ENCODE results near the gene LRFN2.

The LRFN2 gene

DNA sequence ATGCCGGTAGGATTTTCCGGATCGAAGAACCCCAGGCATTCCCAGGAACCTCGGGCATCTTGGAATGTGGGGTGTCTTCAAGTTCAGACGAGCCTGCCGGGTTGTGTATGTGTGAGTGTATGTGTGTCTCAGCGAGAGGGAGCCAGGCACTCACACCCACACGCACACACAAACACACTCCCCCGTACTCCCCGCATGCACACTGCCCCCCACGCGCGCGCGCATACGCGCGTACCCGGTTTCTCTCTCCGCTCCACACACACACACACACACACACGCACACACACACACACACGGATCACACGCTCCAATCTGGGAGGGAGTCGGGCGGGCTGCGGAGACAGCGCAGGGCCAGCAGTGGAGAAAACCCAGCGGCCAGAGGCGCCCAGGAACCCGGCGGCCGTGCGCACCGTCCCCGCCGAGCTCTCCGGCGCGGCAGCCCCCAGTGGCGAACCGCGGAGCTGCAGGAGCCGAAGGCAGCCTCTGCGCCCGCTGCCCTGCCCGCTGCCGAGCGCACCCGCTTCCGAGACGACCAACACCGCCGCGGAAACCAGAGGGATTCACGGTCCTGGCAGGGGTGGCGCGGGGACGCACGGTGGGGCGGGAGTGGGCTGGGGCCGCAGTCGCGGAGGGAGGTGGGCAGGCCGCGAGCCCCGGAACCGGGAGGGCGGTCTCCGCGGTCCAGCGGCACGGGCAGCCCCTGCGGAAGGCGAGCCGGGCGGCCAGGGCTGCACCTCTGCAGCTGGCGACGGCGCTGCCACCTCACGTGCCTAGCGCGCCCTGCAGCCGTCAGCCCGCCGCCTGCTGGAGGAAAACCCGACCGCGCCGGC is at the start of gene LRFN2:
Gene LRFN2 (minus strand): TSS at position 125 of the 830 bp plus-strand sequence.
- DNase-seq: no peak

DNA sequence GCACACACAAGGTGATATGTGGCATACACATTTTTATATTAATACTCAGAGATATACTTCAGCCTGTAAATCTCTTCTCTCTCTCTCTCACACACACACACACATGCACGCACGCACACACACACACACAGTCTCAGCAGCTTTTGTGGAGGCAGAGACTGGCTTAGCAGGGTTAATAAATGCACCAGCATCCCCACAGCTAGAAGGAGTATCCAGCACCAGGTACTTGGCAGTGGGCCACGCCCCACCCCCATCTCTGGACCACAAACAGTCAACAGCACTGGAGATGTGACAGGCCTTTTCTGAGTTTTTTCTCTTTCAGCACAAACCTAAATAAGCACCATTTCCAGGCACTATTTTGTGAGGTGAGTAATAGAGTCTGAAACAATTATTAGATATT is 47.3 kb upstream of the LRFN2 start:
- DNase-seq: no peak

DNA sequence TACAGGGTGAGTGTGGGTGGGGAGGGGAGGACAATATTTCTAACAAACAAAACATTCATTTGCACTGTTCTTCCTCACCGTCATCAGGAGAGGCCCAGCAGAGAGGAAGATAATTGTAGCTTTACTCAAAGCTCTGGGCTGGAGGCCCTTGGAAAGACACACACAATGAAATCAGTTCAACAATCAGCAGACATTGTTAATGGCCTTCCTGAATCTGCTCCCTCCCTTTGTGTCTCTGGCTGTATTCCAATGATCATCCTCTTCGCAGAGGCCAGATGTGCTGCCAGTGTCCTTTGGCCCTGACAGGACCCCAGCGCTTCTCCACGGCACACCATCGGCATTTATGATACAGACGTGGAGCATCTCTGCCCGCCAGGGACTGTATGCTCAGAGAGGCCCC is 44.6 kb upstream of the LRFN2 start:
- DNase-seq: no peak

DNA sequence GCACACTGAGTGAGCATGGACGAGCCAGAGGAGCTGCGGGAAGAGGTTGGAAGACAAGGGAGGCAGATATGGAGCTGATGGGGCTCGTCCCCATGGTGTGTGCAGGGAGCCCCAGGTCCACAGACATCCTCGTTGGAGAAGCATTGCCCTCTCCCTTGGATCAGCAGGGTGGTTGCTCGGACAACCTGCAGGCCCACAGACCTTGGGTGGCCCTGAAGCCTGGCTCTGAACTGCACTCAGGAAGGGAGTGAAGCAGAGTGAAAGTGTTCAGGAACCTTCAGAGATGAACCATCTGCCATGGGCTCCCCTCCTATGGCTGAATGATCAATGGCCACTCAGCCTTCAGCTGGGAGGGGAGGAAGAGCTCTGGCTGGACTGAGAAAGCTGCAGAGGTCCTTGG is 43.3 kb upstream of the LRFN2 start:
- no peak for DNase-seq

- DNase-seq: no peak
These were observed 42.9 kb upstream of the LRFN2 start for GRCh38 chr6:40630051-40630450.

DNA sequence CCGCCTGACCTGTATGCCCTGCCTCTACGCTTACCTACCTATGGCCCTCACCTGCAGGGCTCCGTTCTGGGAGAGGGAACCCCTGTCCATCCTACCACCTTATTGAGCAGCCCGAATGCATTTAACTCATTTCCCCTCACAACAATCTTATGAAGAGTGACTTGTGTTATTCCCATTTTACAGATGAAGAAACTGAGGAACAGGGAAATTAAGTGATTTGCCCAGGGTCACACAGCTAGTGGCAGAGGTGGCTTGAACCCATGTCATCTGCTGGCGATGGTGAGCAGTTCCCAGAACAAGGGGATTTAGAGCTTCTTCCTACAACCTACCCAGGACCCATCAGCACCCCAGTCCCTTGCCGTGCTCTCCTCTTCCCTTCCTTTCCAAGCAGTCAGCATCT is 42.3 kb upstream of the LRFN2 start:
- no peak for DNase-seq

GRCh38 chr6:40627316-40627715 is 40.2 kb upstream of the LRFN2 start:
- no peak for DNase-seq

- DNase-seq: no peak
These were observed 39.7 kb upstream of the LRFN2 start for GRCh38 chr6:40626886-40627285.

DNA sequence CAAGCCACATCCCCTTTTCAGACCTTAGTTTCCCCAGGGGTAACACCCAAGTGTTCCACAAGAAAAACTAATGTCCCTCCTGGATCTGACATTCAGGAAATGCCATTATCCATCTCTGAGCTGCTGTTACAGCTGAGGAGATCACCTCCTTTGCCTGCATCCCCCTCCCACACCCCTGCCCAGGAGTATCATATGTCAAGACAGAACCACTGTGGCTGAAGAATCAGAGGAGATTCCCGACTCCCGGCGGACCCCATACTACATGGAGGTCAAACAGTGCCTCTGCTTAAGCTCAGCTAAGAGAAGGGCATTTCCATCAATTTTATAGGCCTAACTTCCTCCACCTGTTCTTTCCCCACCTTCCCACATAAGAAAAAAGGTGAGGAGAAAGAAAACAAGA is 36.8 kb upstream of the LRFN2 start:
- DNase-seq: no peak

- DNase-seq: no peak
These were observed 36.0 kb upstream of the LRFN2 start for GRCh38 chr6:40623178-40623577.

DNA sequence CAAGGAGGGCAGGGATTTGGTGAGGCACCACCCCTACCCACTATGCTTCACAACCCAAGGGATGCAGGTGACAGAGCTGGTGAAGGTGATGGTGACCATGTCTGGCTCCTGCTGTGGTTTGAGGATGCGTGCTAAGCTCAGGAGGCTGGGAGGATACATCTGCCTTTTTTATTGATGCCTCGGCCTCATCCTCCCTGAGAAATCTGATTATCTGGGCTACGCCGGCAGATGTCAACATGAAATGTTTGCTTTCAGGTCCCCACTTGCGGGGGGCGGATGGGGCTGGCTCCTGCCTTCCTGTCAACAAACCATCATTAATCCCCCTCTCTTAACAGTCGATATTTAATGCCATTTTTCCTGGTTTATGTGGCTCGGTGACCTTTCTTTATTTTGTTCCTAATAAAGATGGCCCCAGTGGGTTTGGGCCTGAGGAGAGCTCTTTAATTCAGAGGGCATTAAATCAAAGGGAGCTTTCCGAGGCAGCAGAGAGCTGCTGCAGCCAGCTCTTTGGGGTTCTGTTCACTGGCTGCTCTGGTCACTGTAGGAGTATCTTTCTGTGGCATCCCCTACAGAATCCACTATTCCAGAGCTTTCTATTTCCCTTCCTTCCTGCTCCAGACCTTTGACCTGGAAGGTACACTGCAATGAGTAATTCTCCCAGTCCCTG is 33.5 kb upstream of the LRFN2 start:
- no peak for DNase-seq

DNA sequence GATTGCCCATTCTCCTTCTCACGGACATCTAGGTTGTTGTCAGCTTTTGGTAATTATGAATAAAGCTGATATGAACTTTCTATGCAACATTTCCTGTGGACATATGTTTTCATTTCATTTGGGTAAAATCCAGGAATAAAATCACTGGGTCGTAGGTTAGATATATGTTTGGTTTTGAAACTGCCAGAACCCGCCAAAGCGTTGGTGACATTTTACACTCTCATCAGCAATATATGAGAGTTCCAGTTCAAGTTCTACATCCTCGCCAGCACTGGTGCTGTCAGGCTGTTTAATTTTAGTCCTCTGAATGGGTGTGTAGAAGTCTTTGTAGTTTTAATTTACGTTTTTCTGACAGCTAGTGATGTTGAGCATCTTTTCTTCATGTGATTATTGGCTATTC is 27.5 kb upstream of the LRFN2 start:
- no peak for DNase-seq

DNA sequence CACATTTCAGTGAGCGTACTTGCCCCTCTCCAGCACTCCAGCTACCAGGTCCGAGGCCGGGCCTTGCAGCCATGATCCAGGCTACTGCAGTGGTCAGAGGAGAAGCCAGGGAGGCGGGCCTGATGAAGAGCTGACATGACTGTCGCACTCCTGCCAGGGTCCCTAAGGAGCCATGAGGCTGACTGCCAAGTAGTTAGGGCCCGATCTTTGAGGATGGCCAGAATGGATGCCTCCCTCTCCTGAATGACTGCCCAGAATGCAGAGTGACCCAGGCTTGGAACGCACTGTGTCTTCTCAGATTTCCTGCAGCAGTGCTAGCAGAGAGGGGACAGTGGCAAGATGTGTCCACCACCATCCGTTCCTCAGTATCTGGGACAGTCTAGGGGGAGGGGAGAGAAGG is 24.7 kb upstream of the LRFN2 start:
- no peak for DNase-seq

DNA sequence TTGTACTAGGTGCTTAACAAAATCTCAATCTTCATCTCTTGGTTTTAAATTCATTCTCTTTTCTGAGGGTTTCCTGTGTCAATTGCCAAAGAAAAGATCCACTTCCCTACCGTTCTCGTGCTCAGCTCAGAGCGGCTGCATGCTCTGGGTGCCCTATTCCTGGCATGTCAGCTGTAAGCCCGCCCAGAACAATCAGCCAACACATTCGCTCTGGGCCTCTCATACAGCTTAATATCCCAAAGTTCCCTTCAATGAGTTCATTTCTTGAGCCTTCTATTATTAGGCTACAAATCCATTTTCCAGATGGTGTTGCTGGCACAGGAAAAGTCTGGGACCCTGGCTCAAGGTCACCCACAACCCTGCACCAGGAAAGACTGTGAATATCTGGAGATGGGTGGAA is 24.3 kb upstream of the LRFN2 start:
- DNase-seq: no peak

DNA sequence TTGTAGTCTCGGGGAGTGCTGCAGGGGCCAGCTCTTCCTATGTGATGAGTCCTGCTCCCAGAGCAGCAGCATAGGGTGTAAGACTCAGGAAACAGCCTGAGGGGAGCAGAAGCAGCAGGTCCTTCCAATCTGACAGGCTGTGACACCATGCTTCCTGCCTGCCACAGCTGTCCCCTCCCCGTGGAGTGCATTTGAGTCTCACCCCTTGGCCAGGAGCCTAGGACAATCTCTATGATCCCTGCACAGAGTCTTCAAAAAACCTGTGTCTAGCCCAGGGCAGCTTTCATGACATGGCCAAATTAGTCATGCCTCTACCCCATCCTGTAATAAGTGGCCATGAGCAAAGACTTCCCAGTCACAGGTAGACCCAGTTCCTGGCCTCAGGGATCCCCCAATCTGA is 23.1 kb upstream of the LRFN2 start:
- no peak for DNase-seq

- no peak for DNase-seq
These were observed 19.8 kb upstream of the LRFN2 start for GRCh38 chr6:40606981-40607380.

GRCh38 chr6:40606526-40606925 is 19.4 kb upstream of the LRFN2 start:
- no peak for DNase-seq

DNA sequence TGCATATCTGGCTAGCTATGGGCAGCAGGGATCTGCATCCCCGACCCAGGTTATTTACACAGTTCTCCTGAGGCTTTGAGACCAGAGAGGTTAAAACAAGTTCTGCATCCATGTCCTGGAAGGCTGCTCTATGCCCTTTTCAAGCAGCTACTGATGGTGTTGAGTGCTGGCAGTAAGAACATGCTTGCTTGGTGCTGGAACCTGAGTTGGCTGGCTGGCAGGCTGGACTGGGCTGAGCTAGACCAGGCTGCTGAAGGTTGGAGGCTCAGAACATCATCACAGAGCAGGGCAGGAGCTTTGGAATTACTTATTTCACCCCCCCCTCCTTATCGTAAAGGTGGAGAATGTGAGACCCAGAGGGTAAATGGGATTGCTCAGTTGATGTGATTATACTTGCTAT is 16.9 kb upstream of the LRFN2 start:
- no peak for DNase-seq

- DNase-seq: no peak
These were observed 12.4 kb upstream of the LRFN2 start for GRCh38 chr6:40599555-40599954.

DNA sequence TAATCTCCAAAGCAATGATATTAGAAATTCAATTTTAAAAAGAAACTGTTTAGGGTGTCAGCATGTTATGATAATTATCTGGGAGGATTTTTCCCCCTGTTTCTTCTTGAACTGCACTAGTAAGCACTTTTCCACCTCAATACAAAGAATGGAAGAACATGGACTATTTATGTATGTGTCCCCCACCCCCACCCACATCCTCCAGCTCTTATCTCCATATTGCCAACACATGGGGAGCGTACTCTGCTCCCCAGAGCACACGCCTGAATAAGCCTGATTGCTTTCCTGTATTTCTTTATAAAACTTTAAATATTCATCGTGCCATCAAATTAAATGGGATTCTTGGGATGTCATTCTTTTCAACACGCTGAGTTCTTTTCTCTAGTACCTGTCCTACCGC is 11.4 kb upstream of the LRFN2 start:
- no peak for DNase-seq

GRCh38 chr6:40597301-40597700 is 10.1 kb upstream of the LRFN2 start:
- DNase-seq: no peak

GRCh38 chr6:40588480-40588879 is 1.3 kb upstream of the LRFN2 start:
- no peak for DNase-seq

DNA sequence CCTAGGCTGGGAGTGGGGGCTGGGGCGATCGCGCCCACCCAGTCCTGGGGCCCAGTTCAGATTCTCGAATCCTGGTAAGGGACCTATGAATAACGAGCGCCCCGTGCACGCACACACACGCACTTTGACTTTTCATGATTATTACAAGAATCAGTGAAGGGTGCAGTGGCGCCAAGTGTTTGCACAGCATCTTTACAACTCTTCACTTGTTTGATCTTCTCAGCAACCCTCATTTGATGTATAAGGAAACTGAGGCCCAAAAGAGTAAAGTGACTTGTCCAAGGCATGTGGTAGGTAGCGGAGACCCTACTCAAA is 863 bp upstream of the LRFN2 start:
- no peak for DNase-seq

- DNase-seq: no peak
These were observed 579 bp downstream of the LRFN2 start for GRCh38 chr6:40586369-40587201.

Data from GF-D8 (cell line).